Endothelial cell of umbilical vein (primary cell): ENCODE data around the gene SLC25A44. TPM values are rescaled to one million over a fixed set of nuclear protein-coding genes. Genes with fewer than 3 reads are reported as not detected.

ENCODE experiments used
- BruUV-seq: library from RNA; stranded (reverse); fragments of 400-500 nt; replicated peaks from 2 replicates; lab custom pipeline; 2021; lab: Mats Ljungman, UMichigan
- CTCF ChIA-PET: fragments of 300-600, 350-600 bp; sonication (Branson Sonifier 250); formaldehyde crosslinking; loops from one replicate; lab custom pipeline; 2021; ENCODE audit warnings: antibody characterized with exemption, inconsistent platforms; lab: Charles Lee
- POLR2A ChIA-PET: fragments of 300-600, 350-600 bp; sonication (Branson Sonifier 250); formaldehyde crosslinking; loops from one replicate; lab custom pipeline; 2021; ENCODE audit warnings: antibody characterized with exemption, inconsistent platforms; lab: Charles Lee
- DNase-seq: peaks from one replicate; pipeline ENCODE4 v3.0.0-alpha.2; 2011; ENCODE audit warnings: low read depth, low spot score
- FAIRE-seq: peaks from 2 replicates; lab custom pipeline; 2011; peaks lifted over from hg19 to GRCh38; lab: Jason Lieb, UNC
- H2AFZ ChIP-seq: 2 replicates; pipeline ENCODE4 v1.6.0; 2012; ENCODE audit warnings: low read depth, low read length, control low read depth, inconsistent platforms
- H3K27ac ChIP-seq: 2 replicates; pipeline ENCODE4 v1.5.1; 2011; ENCODE audit warnings: low read depth, mild to moderate bottlenecking, control low read depth, low read length, moderate library complexity; ENCODE audit not compliant: insufficient read depth
- H3K27me3 ChIP-seq, 2 experiments: 2 replicates each; pipeline versions ENCODE4 v1.6.0 to v1.6.1; 2011; ENCODE audit warnings: low read length in 2 of 2, mixed read lengths in 1 of 2; ENCODE audit not compliant: control insufficient read depth in 2 of 2, insufficient read depth in 2 of 2
- H3K36me3 ChIP-seq, 2 experiments: 2 replicates in 1 of 2; 3 replicates in 1 of 2; pipeline ENCODE4 v1.5.1; 2011; ENCODE audit warnings: low read length in 2 of 2, mild to moderate bottlenecking in 1 of 2, moderate library complexity in 1 of 2; ENCODE audit not compliant: control insufficient read depth in 2 of 2, insufficient read depth in 2 of 2; ENCODE audit errors: extremely low read depth in 1 of 2
- H3K4me1 ChIP-seq: 3 replicates; pipeline ENCODE4 v1.5.1; 2011; ENCODE audit warnings: mild to moderate bottlenecking, low read length; ENCODE audit not compliant: control insufficient read depth, insufficient read depth; ENCODE audit errors: extremely low read depth
- H3K4me2 ChIP-seq: 2 replicates; pipeline ENCODE4 v1.6.1; 2011; ENCODE audit warnings: low read length, control low read depth, mixed read lengths; ENCODE audit not compliant: insufficient read depth
- H3K4me3 ChIP-seq, 3 experiments: fragments of 200-600 bp in 1 of 3; sonication (generic), shearing (Covaris generic) in 1 of 3; replicated peaks in 1 of 3; 2 replicates each; pipeline ENCODE4 v1.5.1; 2011 to 2016; ENCODE audit warnings: control low read depth in 3 of 3, low read length in 3 of 3, mild to moderate bottlenecking in 2 of 3, inconsistent platforms in 1 of 3, low read depth in 1 of 3, moderate library complexity in 1 of 3; ENCODE audit not compliant: insufficient read depth in 1 of 3
- H3K79me2 ChIP-seq: 2 replicates; pipeline ENCODE4 v1.6.0; 2012; ENCODE audit warnings: low read length, inconsistent platforms; ENCODE audit not compliant: control insufficient read depth, insufficient read depth
- H3K9ac ChIP-seq: replicated peaks from 2 replicates; pipeline ENCODE3; 2011; ENCODE audit warnings: low read length, control low read depth; ENCODE audit not compliant: insufficient read depth; ENCODE audit errors: extremely low read depth
- H3K9me1 ChIP-seq: replicated peaks from 3 replicates; pipeline ENCODE4 v1.6.0; 2011; ENCODE audit warnings: mild to moderate bottlenecking, low read length; ENCODE audit not compliant: control insufficient read depth, insufficient read depth; ENCODE audit errors: extremely low read depth
- H3K9me3 ChIP-seq: replicated peaks from 2 replicates; pipeline ENCODE4 v1.5.1; 2012; ENCODE audit warnings: low read length, inconsistent platforms; ENCODE audit not compliant: control insufficient read depth, insufficient read depth
- H4K20me1 ChIP-seq: replicated peaks from 2 replicates; pipeline ENCODE3; 2011; ENCODE audit warnings: mild to moderate bottlenecking, low read length; ENCODE audit not compliant: control insufficient read depth, insufficient read depth; ENCODE audit errors: extremely low read depth
- CTCF ChIP-seq, 2 donors: IDR thresholded peaks; 1 replicate in 1 of 2; 2 replicates in 1 of 2; pipeline ENCODE4 v1.5.1; 2011; ENCODE audit warnings: low read length in 2 of 2, mild to moderate bottlenecking in 2 of 2, moderate library complexity in 2 of 2, control low read depth in 1 of 2, inconsistent platforms in 1 of 2, low read depth in 1 of 2; ENCODE audit not compliant: insufficient read depth in 1 of 2; ENCODE audit errors: extremely low read depth in 1 of 2
- EZH2 ChIP-seq: IDR thresholded peaks from 2 replicates; pipeline ENCODE4 v1.6.1; 2012; ENCODE audit warnings: borderline replicate concordance, low read depth, mild to moderate bottlenecking, moderate library complexity, low read length, inconsistent platforms; ENCODE audit not compliant: severe bottlenecking
- FOS ChIP-seq: IDR thresholded peaks from 2 replicates; pipeline ENCODE4 v1.6.1; 2011; ENCODE audit warnings: mild to moderate bottlenecking, low read length, moderate library complexity, borderline replicate concordance; ENCODE audit not compliant: insufficient read depth
- GATA2 ChIP-seq: IDR thresholded peaks from 2 replicates; pipeline ENCODE4 v1.7.0; 2011; ENCODE audit warnings: low read depth, mild to moderate bottlenecking, moderate library complexity, mixed read lengths, low read length; ENCODE audit not compliant: insufficient read length, insufficient read depth
- JUN ChIP-seq: IDR thresholded peaks from 2 replicates; pipeline ENCODE4 v1.6.1; 2011; ENCODE audit warnings: borderline replicate concordance, low read depth; ENCODE audit not compliant: insufficient read length, insufficient read depth
- MYC ChIP-seq: IDR thresholded peaks from one replicate; pipeline ENCODE4 v1.6.1; 2011; ENCODE audit warnings: mild to moderate bottlenecking, low read depth, low read length
- POLR2A ChIP-seq: IDR thresholded peaks from 2 replicates; pipeline ENCODE4 v1.6.1; 2012; ENCODE audit warnings: low read depth, mild to moderate bottlenecking, control low read depth, low read length
- POLR2AphosphoS5 ChIP-seq: IDR thresholded peaks from 2 replicates; pipeline ENCODE4 v1.6.1; 2012; ENCODE audit warnings: low read depth, mild to moderate bottlenecking, control low read depth, low read length, moderate library complexity; ENCODE audit not compliant: insufficient read depth
- dilution Hi-C: fragments of 300-500 bp; cut with MboI; formaldehyde crosslinking; loops from one replicate; pipeline ENCODE4 v1.15.0; 2019; ENCODE audit warnings: low sequenced_read_pairs; ENCODE audit not compliant: extremely low pct_ligation_motif_present
- intact Hi-C: fragments of 100-400 bp; cut with micrococcal nuclease; formaldehyde crosslinking; loops from one replicate; pipeline ENCODE4 v1.10.0; 2022
- polyA plus RNA-seq, 4 experiments: library from polyadenylated mRNA; depleted of rRNA in 3 of 4; stranded (reverse) in 3 of 4; unstranded in 1 of 4; fragments of >200 nt; gene quantifications; 2 replicates each; pipeline versions ENCODE4 v1.2.1 to v1.2.3, GENCODE V29; 2011 to 2012; ENCODE audit warnings: missing spikeins in 1 of 4
- total RNA-seq: library from RNA; stranded (reverse); gene quantifications from 2 replicates; pipeline ENCODE4 v1.2.3, GENCODE V29; 2021
- TF ChIP-seq, protein P1 (sequence below): IDR thresholded peaks from 2 replicates; pipeline ENCODE4 v1.6.1; 2011; ENCODE audit not compliant: insufficient read depth, insufficient read length

The SLC25A44 gene
- total and polyA plus RNA-seq, 2 donors (not counting 3 experiments of a cell fraction or from before 2014, with no cell fraction given): 24.0 to 30.6 TPM

GRCh38 chr1:156200044-156200443 is 6.1 kb downstream of the SLC25A44 start:
- POLR2A ChIA-PET: interaction anchor here (1.1 kb wide), 1 partner anchor 13 kb away, joined by 4 read pairs; the partner anchor contains the start of gene PMF1
- intact Hi-C loops (no loop called here), dilution Hi-C loops (no loop called here)
- peaks cover 6% of the 10 kb centered on the region for H3K4me1 ChIP-seq
- H3K27me3 ChIP-seq: no peaks in the 10 kb centered on the region
- no peaks in the 10 kb centered on the region for H4K20me1 ChIP-seq
- H3K4me2 ChIP-seq: no peak overlapping the region
- no peak overlapping the region for H3K9ac ChIP-seq
- no peak for DNase-seq
- no peaks in the 10 kb centered on the region for H3K9me3 ChIP-seq
- peaks cover 3 to 6% of the 10 kb centered on the region in 2 experiments for H3K36me3 ChIP-seq
- H3K4me3 ChIP-seq: no peak overlapping the region
- no peaks in the 10 kb centered on the region for H3K9me1 ChIP-seq
- no TSS peak for BruUV-seq
- TF ChIP-seq MYC (no peak), EZH2 (no peak), FOS (no peak), JUN (no peak), POLR2AphosphoS5 (no peak), CTCF (IDR thresholded peaks at IDR 0.05; ENCODE audit: extremely low read depth in 1 of 2, insufficient read depth in 1 of 2, low read depth in 1 of 2, low read length in 2 of 2) (no peak), GATA2 (no peak), POLR2A (no peak)
- TF ChIP-seq, protein P1, sequence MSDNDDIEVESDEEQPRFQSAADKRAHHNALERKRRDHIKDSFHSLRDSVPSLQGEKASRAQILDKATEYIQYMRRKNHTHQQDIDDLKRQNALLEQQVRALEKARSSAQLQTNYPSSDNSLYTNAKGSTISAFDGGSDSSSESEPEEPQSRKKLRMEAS: no peak
- CTCF ChIA-PET: interaction anchor here (1.0 to 3.9 kb wide), 2 partner anchors 25 to 54 kb away, joined by 5 to 17 read pairs; no protein-coding TSS in a partner anchor
- FAIRE-seq: no peak
- no peak overlapping the region for H3K27ac ChIP-seq
- H3K79me2 ChIP-seq: peaks cover 42% of the 10 kb centered on the region
- H2AFZ ChIP-seq: no peak overlapping the region
